Naive B cell (primary cell): Measurements from ENCODE around the gene HERC6. TPM values are rescaled to one million over a fixed set of nuclear protein-coding genes. Genes with fewer than 3 reads are reported as not detected.
A peak's percentile ranks its signal among the peaks of the same experiment; 100 is the strongest.
"Not testable (repeated sequence)": the region's sequence is repeated elsewhere in the genome, so short reads cannot be mapped to it uniquely, and the experiment has no call there.

Experiments
- ATAC-seq, 2 donors: fragments of 150-1000 bp; cut with Tn5 transposase; 2 replicates each; pipeline ENCODE4 v1.10.0; 2021; ENCODE audit warnings: low read depth in 2 of 2, mild to moderate bottlenecking in 2 of 2, moderate library complexity in 2 of 2
- DNase-seq: peaks from one replicate; pipeline ENCODE4 v3.0.0; 2022
- H3K27ac Mint-ChIP-seq, 6 donors: one replicate each; pipeline ENCODE4 v1.8.0; 2020 to 2022; ENCODE audit warnings: mild to moderate bottlenecking in 6 of 6, mixed read lengths in 6 of 6, moderate library complexity in 5 of 6, inconsistent platforms in 2 of 6
- H3K27me3 Mint-ChIP-seq, 3 donors: one replicate each; pipeline ENCODE4 v1.8.0; 2021 to 2022; ENCODE audit warnings: mixed read lengths in 3 of 3, mild to moderate bottlenecking in 1 of 3
- H3K36me3 Mint-ChIP-seq, 2 donors: one replicate each; pipeline ENCODE4 v1.8.0; 2020 to 2022; ENCODE audit warnings: mixed read lengths in 2 of 2, inconsistent platforms in 1 of 2, mild to moderate bottlenecking in 1 of 2
- H3K4me1 Mint-ChIP-seq, 3 donors: one replicate each; pipeline ENCODE4 v1.8.0; 2020 to 2022; ENCODE audit warnings: mixed read lengths in 3 of 3, inconsistent platforms in 1 of 3, mild to moderate bottlenecking in 1 of 3, moderate library complexity in 1 of 3
- H3K4me3 Mint-ChIP-seq, 8 donors: one replicate each; pipeline ENCODE4 v1.8.0; 2020 to 2022; ENCODE audit warnings: mild to moderate bottlenecking in 8 of 8, mixed read lengths in 8 of 8, moderate library complexity in 8 of 8, inconsistent platforms in 2 of 8
- H3K9me3 Mint-ChIP-seq, 7 donors: one replicate each; pipeline ENCODE4 v1.8.0; 2020 to 2022; ENCODE audit warnings: mixed read lengths in 7 of 7, mild to moderate bottlenecking in 5 of 7, inconsistent platforms in 2 of 7, moderate library complexity in 1 of 7
- polyA plus RNA-seq, 6 donors: library from polyadenylated mRNA; unstranded; fragments of 300-500 nt; fragmentation: Illumina TruSeq; gene quantifications; one replicate each; pipeline ENCODE4 v1.2.3, GENCODE V29; 2021; ENCODE audit warnings: low read depth in 6 of 6

HERC6 gene
- polyA plus RNA-seq, 6 donors from 2014 or later, result 6.7 to 11.9 (median 10.0) TPM; not detected in 1

DNA sequence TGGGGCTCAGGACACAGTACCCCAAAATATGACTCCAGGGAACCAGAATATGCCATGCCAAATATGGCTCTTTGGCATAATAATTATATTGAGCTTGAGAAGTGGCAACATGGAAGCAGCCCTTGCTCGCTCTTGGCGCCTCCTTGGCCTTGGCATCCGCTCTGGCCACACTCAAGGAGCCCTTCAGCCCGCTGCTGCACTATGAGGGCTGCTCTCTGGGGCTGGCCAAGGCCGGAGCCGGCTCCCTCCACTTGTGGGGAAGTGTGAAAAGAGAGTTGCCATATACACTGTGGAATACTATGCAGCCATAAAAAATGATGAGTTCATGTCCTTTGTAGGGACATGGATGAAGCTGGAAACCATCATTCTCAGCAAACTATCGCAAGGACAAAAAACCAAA, 18.4 kb upstream of the HERC6 start:
- DNase-seq, result no peak
- peak overlapping the region in 1 of 8 donors; percentile 47 for H3K4me3 Mint-ChIP-seq
- H3K9me3 Mint-ChIP-seq, result peaks cover 5 to 28% (median 23%) of the 10 kb centered on the region in 7 donors
- peaks cover 0 to 4% (median 0%) of the 10 kb centered on the region in 3 donors for H3K27me3 Mint-ChIP-seq
- H3K36me3 Mint-ChIP-seq, result peaks cover 7 to 14% of the 10 kb centered on the region in 2 donors
- peak overlapping the region in 1 of 6 donors; percentile 14 for H3K27ac Mint-ChIP-seq
- no peak for ATAC-seq
- H3K4me1 Mint-ChIP-seq, result no peaks in the 10 kb centered on the region

DNA sequence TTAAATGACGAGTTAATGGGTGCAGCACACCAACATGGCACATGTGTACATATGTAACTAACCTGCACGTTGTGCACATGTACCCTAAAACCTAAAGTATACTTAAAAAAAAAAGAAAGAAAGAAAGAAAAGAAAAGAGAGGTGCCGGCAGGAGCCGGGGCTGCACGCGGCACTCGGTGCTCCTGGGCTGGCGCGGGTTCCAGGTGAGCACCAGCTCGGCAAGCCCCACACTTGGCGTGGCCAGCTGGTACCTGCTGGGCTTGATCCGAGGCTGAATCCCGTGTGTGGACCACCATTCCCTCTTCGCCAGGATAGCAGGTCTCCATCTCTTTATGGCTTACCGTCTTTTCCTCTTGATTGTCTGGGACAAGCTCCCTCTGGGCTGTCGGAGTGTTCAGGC, 17.9 kb upstream of the HERC6 start:
- Mint-ChIP-seq H3K36me3 (peaks cover 7 to 14% of the 10 kb centered on the region in 2 donors), H3K27me3 (peaks cover 0 to 4% (median 0%) of the 10 kb centered on the region in 3 donors), H3K4me3 (no peak overlapping the region), H3K27ac (no peak overlapping the region), H3K9me3 (peaks cover 5 to 28% (median 20%) of the 10 kb centered on the region in 7 donors), H3K4me1 (no peaks in the 10 kb centered on the region)
- no peak for DNase-seq
- ATAC-seq, result no peak

DNA sequence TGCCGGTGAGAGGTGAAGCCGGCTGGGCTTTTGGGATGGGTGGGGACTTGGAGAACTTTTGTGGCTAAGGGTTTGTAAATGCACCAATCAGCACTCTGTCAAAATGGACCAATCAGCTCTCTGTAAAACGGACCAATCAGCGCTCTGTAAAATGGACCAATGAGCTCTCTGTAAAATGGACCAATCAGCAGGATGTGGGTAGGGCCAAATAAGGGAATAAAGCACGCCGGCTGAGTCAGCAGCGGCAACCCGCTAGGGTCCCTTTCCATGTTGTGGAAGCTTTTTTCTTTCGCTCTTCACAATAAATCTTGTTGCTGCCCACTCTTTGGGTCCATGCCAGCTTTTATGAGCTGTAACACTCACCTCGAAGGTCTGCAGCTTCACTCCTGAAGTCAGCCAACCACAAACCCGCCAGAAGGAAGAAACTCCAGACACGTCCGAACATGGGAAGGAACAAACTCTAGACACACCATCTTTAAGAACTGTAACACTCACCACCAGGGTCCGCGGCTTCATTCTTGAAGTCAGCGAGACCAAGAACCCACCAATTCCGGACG, 17.4 kb upstream of the HERC6 start:
- not testable (repeated sequence) for ATAC-seq, H3K4me1 Mint-ChIP-seq, H3K4me3 Mint-ChIP-seq, DNase-seq, H3K27me3 Mint-ChIP-seq, H3K27ac Mint-ChIP-seq
- Mint-ChIP-seq H3K9me3 (peaks cover 5 to 28% (median 20%) of the 10 kb centered on the region in 7 donors), H3K36me3 (peaks cover 7 to 14% of the 10 kb centered on the region in 2 donors)

DNA sequence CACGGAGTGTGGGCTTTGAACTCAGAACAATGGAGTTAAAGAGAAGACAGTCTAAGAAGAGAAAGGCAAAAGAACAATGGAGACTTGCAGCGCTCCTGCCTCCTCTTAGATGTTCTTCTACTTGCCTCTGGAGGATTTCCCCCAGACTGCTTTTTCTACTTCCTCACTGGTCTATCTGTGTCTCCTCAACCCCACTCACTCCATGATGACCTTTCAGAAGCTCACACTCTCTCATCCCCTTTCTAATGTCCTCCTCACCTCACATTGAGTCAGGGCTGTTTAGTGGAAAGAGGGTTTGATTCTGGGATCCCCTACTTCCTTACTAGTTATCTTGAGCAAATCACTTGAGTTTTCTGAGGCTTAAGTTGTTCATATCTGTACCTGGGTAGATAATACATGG, 12.2 kb upstream of the HERC6 start:
- Mint-ChIP-seq H3K27ac (peak overlapping the region in 1 of 6 donors; percentile 12), H3K9me3 (peaks cover 4 to 20% (median 11%) of the 10 kb centered on the region in 7 donors), H3K36me3 (peaks cover 7 to 14% of the 10 kb centered on the region in 2 donors), H3K4me3 (no peak overlapping the region), H3K4me1 (no peaks in the 10 kb centered on the region), H3K27me3 (peaks cover 0 to 5% (median 0%) of the 10 kb centered on the region in 3 donors)
- DNase-seq (no peak), ATAC-seq (no peak)

DNA sequence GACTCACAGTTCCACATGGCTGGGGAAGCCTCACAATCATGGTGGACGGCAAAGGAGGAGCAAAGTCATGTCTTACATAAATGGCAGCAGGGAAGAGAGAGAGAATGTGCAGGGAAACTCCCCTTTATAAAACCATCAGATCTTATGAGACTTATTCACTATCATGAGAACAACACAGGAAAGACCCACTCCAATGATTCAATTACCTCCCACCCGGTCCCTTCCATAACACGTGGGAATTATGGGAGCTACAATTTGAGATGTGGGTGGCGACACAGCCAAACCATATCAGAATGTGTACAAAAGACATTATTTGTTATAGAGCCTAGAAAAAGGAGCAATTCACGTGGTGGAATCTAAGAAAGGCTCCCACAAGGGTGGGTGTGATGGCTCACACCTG, 10.8 kb upstream of the HERC6 start:
- peaks cover 4 to 15% (median 11%) of the 10 kb centered on the region in 7 donors for H3K9me3 Mint-ChIP-seq
- no peaks in the 10 kb centered on the region for H3K4me1 Mint-ChIP-seq
- H3K27me3 Mint-ChIP-seq, result peaks cover 0 to 5% (median 0%) of the 10 kb centered on the region in 3 donors
- H3K27ac Mint-ChIP-seq, result no peak overlapping the region
- peaks cover 7 to 14% of the 10 kb centered on the region in 2 donors for H3K36me3 Mint-ChIP-seq
- H3K4me3 Mint-ChIP-seq, result no peak overlapping the region
- no peak for DNase-seq
- ATAC-seq, result no peak

DNA sequence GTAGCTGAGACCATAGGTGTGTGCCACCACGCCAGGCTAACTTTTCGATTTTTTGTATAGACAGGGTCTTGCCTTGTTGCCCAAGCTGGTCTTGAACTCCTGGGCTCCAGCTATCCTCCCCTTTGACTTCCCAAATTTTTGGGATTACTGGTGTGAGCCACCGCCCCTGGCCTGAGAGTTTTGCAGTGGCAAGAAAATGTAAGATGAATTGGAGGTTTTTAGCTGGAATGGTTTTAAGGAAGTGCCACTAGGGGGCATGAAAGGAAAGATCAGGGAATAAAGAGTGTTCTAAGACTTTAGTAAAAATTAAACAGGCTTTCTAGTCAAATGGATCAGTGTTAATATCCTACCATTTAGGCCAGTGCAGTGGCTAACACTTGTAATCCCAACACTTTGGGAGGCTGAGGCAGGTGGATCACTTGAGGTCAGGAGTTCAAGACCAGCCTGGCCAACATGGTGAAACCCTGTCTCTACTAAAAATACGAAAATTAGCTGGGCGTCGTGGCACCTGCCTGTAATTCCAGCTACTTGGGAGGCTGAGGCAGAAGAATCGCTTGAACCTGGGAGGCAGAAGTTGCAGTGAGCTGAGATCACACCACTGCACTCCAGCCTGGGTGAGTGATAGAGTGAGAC, 9.4 kb upstream of the HERC6 start:
- H3K4me1 Mint-ChIP-seq, H3K27me3 Mint-ChIP-seq, H3K9me3 Mint-ChIP-seq, ATAC-seq, DNase-seq, H3K36me3 Mint-ChIP-seq, H3K4me3 Mint-ChIP-seq: not testable (repeated sequence)
- peak overlapping the region in 1 of 6 donors; percentile 64 for H3K27ac Mint-ChIP-seq

DNA sequence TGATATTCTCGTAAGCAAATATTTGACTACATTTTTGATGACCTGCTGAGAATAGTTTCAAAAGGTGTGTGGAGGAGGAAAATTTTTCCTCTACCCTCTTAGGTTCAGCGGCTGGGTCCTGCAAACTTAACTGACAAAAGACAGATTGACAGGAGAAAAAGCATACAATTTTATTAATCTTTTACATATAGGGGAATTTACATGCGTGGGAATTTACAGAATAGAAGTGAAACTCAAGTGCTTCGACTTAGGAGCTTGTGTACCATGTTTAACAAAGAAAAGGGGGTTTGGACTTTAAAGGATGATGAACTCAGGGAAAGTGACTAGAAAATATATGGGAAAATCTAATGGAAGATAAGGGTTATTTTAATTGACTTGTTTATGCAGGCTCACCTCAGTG, 2.5 kb downstream of the HERC6 start:
- no peaks in the 10 kb centered on the region for H3K27me3 Mint-ChIP-seq
- peak overlapping the region in 1 of 8 donors; percentile 32 for H3K4me3 Mint-ChIP-seq
- no peaks in the 10 kb centered on the region for H3K9me3 Mint-ChIP-seq
- peak overlapping the region in 3 of 6 donors; percentile 30 to 72 (median 36) for H3K27ac Mint-ChIP-seq
- peaks cover 14 to 40% (median 17%) of the 10 kb centered on the region in 3 donors for H3K4me1 Mint-ChIP-seq
- no peak for ATAC-seq
- H3K36me3 Mint-ChIP-seq, result peaks cover 4 to 6% of the 10 kb centered on the region in 2 donors
- no peak for DNase-seq

DNA sequence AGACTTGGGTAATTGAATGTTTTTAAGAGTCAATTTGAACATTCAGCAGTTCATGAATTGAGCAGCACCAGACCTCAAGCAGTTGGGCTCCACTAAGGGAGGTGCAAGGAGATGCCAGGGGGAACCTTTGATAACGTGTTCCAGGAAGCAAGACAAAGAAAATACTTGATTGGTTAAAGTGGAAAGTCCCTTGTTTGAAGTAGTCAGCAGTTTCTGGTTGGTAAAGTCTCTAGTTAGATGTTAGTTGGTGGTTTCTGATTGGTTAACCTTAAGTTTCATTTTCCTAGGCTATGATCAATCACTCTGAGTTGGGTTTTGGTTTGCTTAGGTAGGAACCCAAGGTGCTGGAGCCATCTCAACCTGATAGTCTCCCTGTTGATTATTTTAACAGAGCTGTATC, 4.0 kb downstream of the HERC6 start:
- Mint-ChIP-seq H3K27me3 (no peaks in the 10 kb centered on the region), H3K4me1 (peaks cover 14 to 36% (median 17%) of the 10 kb centered on the region in 3 donors), H3K4me3 (no peak overlapping the region), H3K27ac (peak overlapping the region in 4 of 6 donors; percentile 9 to 79 (median 40)), H3K36me3 (peaks cover 7 to 12% of the 10 kb centered on the region in 2 donors), H3K9me3 (no peaks in the 10 kb centered on the region)
- peak; percentile 12 for DNase-seq
- ATAC-seq, result peak in 1 of 2 donors; percentile 13

DNA sequence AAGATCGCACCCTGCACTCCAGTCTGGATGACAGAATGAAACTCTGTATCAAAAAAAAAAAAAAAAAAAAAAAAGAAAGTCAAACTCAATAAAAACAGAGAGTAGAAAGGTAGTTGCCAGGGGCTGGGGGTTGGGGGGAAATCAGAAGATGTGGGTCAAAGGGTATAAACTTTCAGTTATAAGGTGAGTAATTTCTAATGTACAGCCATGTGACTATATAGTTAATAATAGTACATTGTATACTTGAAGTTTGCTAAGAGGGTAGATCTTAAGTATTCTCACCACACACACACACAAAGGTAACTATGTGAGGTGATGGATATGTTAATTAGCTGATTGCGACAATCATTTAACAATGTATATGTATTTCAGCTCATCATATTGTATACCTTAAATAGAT, 11.5 kb downstream of the HERC6 start:
- DNase-seq, result no peak
- no peaks in the 10 kb centered on the region for H3K27me3 Mint-ChIP-seq
- peaks cover 0 to 4% (median 0%) of the 10 kb centered on the region in 3 donors for H3K4me1 Mint-ChIP-seq
- peaks cover 18 to 22% of the 10 kb centered on the region in 2 donors for H3K36me3 Mint-ChIP-seq
- H3K4me3 Mint-ChIP-seq, result no peak overlapping the region
- ATAC-seq, result no peak
- H3K27ac Mint-ChIP-seq, result no peak overlapping the region
- H3K9me3 Mint-ChIP-seq, result no peaks in the 10 kb centered on the region

DNA sequence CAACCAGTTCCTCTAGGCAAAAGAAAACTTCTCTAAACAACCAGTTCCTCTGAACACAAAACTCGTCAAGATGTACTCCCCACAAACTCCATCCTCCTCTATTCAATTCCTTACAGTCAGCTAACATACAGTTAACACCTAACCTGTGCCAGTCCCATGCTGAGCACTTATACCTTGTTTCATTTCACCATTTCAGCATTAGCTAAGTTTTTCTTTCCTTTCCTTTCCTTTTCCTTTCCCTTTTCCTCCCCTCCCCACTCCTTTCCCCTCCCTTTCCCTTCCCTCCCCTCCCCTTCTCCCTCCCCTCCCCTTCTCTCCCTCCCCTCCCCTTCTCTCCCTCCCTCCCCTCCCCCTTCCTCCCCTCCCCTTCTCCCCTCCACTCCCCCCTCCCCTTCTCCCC, 13.1 kb downstream of the HERC6 start:
- H3K27ac Mint-ChIP-seq, result no peak overlapping the region
- no peak for ATAC-seq
- no peak for DNase-seq
- H3K36me3 Mint-ChIP-seq, result peaks cover 11 to 15% of the 10 kb centered on the region in 2 donors
- no peaks in the 10 kb centered on the region for H3K27me3 Mint-ChIP-seq
- H3K4me1 Mint-ChIP-seq, result peaks cover 0 to 4% (median 0%) of the 10 kb centered on the region in 3 donors
- no peaks in the 10 kb centered on the region for H3K9me3 Mint-ChIP-seq
- no peak overlapping the region for H3K4me3 Mint-ChIP-seq

DNA sequence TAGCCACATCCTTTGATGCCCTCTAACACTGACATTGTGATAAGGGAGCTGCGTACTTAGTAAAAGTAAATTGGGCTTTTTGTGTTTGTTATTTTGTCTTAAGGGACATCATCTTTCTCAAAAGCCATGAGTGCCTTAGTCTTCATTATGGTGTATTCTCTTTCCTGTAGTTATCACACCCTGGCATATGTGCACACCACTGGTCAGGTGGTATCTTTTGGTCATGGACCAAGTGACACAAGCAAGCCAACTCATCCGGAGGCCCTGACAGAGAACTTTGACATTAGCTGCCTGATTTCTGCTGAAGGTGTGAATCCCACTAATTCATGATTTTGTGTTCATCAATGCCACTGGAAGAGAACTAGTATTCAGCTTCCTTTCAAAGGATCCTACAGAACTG, 18.0 kb downstream of the HERC6 start:
- no peaks in the 10 kb centered on the region for H3K4me1 Mint-ChIP-seq
- no peak overlapping the region for H3K4me3 Mint-ChIP-seq
- H3K27me3 Mint-ChIP-seq, result no peaks in the 10 kb centered on the region
- no peak overlapping the region for H3K27ac Mint-ChIP-seq
- no peak for ATAC-seq
- H3K9me3 Mint-ChIP-seq, result no peaks in the 10 kb centered on the region
- H3K36me3 Mint-ChIP-seq, result peaks cover 4 to 14% of the 10 kb centered on the region in 2 donors
- DNase-seq, result no peak

DNA sequence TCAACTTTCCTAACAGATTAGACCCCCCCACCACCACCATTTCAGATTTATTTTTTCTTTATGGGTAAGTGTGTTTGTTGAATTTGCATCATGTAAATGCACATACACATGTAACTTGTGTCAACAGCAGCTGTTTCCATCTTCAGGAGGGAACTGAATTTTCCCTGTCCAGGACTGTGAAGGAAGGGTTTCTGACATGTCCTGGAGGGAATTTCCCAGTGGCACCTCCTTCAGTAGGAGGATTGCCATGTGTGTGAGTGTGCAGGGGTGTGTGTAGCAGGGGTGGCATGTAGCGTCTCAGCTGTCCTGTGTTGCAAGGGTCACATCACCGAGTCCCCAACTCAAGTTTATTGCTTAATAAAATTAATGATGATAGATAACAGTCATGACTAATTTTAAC, 19.7 kb downstream of the HERC6 start:
- Mint-ChIP-seq H3K36me3 (peaks cover 0 to 13% of the 10 kb centered on the region in 2 donors), H3K27ac (no peak overlapping the region), H3K4me1 (no peaks in the 10 kb centered on the region), H3K4me3 (no peak overlapping the region), H3K27me3 (no peaks in the 10 kb centered on the region), H3K9me3 (no peaks in the 10 kb centered on the region)
- peak; percentile 2 for DNase-seq
- peak in 1 of 2 donors; percentile 18 for ATAC-seq

DNA sequence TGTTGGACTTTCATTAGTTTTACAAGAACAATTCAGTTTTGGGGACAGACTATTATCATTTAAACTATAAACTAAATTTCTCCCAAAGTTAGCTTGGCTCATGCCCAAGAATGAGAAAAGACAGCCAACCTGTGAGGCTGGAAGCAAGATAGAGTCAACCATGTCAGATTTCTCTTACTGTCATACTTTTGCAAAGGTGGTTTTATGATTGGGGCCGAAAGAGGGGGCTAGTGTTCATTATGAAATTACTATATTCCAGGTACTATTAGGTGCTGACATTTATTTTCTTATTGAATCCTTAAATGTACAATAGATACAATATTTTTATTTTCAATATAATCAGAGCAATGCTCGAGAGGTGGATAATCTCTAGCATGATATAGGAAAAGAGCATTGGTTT, 30.6 kb downstream of the HERC6 start:
- Mint-ChIP-seq H3K4me1 (no peaks in the 10 kb centered on the region), H3K36me3 (peaks cover 8 to 33% of the 10 kb centered on the region in 2 donors), H3K9me3 (no peaks in the 10 kb centered on the region), H3K4me3 (no peak overlapping the region), H3K27ac (no peak overlapping the region), H3K27me3 (no peaks in the 10 kb centered on the region)
- ATAC-seq (no peak), DNase-seq (no peak)

DNA sequence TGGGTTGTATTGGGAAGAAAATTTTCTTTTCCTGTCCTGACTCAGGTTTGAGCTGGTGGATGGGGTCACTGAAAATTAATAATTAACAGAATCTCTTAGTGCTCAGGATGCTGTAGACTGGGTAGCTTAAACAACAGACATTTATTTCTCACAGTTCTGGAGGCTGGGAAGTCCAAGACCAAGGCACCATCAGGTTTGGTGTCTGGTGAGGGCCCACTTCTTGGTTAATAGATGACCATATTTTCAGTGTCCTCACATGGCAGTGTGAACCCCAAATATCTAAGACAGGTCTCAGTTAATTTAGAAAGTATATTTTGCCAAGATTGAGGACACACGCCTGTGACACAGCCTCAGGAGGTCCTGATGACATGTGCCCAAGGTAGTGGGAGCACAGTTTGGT, 31.1 kb downstream of the HERC6 start:
- Mint-ChIP-seq H3K9me3 (no peaks in the 10 kb centered on the region), H3K36me3 (peaks cover 8 to 31% of the 10 kb centered on the region in 2 donors), H3K4me3 (no peak overlapping the region), H3K27me3 (no peaks in the 10 kb centered on the region), H3K4me1 (no peaks in the 10 kb centered on the region), H3K27ac (no peak overlapping the region)
- ATAC-seq (no peak), DNase-seq (no peak)
